G401.6 (cell line): ENCODE results near the gene C11orf52.

Source experiments
- FAIRE-seq: peaks from 2 replicates; lab custom pipeline; 2012; peaks lifted over from hg19 to GRCh38; lab: Jason Lieb, UNC

The C11orf52 gene

DNA sequence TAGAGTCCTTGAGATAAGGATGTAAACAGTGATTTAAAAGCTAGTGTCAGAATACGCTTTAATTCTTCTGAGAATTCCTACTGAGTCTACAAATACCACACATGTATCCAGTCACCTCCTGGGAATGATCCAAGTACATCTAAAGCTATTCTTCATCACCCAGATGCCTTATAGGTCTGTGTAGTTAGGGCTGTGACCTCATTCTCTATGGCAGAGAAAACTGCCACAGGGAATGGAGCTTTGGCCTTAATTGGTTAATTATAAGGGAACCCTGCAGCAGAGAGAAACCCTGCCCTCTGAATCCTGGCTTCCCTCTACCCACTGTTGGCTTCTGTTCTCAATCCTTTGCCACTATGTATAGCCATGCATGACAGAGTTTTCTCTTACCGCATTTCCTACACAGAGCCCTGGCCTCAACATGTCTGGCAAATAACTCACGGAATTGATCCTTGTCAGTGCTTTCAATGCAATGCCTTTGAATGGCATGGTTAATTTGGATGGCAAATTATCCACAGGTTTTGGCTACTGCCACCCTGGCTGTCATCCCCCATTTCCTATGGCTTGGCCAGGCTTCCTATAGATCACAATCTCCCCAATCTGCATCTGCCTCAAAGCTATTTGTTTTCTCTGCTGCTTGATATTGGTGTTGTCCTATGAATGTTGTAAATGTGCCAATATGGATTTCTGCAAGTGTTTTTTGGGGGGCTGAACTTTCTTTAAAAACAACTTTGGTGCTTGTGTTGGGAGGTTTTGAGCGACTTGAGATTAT, 21.3 kb downstream of the C11orf52 start:
- no peak for FAIRE-seq

DNA sequence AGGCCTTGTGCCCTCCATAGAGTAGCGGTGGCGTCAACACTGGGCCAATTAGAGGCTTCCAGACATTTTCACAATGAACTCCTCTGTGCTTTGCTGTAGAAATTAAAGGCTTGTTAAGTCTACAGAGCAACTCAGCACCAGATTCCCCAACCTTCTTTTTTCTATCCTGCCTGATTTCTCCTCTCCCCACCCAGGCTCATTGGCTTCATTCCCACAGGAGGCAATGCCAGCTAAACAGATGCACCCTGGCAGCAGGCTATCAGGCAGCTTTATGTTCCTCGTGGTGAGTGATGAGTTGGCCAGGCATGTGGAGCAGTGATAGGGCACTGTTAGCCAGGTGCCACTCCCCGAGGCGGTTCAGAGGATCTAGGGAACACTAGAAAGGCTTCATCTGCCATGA, 23.2 kb downstream of the C11orf52 start:
- FAIRE-seq = no peak

DNA sequence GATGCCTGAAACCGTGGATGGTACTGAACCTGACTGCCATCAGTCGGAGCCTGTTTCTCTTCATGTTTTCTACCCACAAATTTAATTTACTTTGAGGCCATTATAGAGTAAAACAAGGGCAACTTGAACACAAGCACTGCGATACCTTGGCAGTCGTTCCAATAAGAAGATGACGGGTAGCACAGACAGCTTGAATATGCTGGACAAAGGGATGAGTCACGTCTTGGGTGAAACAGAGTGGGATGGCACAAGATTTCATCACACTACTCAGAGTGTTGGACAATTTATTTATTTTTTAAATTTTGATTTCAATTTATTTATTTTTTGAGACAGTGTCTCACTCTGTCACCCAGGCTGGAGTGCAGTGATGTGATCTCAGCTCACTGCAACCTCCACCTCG, 24.1 kb downstream of the C11orf52 start:
- FAIRE-seq = no peak

DNA sequence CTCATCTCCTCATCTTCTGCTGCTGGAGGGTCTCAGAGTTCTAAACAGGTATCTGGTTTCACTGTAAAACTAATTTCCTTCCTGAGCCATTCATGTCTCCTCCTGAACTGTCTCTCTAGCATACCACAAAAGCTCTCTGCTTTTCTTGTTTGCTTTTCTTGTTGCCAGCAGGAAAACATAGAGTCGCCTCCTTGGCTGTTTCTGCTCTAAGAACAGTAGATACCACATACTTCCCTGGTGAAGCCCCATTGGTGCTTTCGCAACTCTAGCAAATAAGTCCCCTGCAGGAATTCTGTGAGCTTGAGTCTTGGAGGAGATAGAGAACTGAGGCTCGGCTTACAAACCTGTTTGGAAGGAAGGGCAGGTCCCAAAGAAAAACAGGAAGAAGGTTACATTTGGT, 25.4 kb downstream of the C11orf52 start:
- no peak for FAIRE-seq

DNA sequence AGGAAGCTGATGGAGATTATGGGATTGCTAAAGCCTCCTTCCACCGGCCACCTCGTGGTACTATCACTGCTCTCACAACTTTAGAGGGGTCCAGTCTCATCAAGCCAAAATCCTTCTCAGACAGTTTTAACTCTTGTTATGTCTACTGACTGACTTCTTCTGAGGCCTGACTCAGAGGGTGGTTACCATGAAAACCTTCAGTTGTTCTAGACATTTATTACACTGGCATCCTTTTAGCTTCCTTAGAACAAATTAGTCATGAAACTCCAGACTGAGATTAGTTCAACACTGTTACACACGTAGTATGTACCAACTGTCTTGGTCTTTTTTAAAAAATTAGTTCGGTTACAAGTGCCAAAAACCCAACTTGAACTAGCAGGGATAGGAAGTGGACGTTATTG, 25.9 kb downstream of the C11orf52 start:
- FAIRE-seq = no peak

DNA sequence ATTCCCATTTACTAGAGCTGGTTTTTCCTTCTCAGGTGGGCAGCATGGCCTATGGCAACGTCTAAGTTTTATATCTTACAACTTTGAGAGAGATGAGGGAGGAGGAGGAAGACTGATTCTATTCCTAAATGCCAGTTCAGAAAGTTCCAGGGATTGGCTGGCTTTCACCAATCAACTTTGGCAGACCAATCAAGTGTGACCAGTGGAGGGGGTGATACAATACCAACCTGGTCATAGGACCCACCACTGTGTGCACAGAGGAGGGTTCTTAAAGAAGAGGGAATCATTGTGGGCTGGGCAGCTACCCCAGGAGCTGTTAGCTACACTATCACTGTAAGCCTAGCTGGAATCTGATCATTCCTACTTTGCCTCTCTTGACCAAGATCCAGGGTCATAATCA, 26.5 kb downstream of the C11orf52 start:
- no peak for FAIRE-seq

DNA sequence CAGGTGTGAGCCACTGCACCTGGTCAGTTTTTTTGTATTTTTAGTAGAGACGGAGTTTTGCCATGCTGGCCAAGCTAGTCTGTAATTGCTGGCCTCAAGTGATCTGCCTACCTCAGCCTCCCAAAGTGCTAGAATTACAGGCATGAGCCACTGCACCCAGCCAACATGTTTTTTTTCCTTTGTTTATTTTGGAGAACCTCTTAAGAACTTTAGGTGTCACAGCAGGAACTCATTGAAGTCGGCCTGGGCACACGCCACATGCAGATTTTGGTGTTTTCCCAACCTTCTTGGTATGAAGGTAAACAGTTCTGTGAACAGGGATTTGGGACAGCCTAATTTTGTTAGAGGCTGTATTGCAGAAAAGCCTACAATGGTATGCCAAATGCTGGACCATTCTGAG, 27.8 kb downstream of the C11orf52 start:
- no peak for FAIRE-seq

DNA sequence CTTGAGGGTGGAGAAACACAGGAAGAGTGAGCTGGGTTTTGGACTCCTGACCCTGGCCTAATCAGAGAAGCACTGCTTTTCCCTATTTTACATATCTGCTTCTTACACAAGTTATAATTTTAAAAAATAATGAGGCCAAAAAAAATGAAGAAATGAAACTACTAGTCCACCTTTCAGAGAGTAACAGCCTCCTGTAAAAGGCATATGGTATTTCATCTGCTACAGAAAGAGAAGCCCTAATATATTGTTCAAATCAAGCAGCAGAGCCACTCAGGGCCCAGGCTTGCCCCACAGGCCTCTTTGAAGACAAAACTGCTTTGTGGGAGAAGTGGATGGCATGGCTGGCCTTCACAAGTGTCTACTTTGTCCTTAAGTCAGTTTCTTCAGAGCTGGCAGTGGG, 28.4 kb downstream of the C11orf52 start:
- FAIRE-seq = no peak

DNA sequence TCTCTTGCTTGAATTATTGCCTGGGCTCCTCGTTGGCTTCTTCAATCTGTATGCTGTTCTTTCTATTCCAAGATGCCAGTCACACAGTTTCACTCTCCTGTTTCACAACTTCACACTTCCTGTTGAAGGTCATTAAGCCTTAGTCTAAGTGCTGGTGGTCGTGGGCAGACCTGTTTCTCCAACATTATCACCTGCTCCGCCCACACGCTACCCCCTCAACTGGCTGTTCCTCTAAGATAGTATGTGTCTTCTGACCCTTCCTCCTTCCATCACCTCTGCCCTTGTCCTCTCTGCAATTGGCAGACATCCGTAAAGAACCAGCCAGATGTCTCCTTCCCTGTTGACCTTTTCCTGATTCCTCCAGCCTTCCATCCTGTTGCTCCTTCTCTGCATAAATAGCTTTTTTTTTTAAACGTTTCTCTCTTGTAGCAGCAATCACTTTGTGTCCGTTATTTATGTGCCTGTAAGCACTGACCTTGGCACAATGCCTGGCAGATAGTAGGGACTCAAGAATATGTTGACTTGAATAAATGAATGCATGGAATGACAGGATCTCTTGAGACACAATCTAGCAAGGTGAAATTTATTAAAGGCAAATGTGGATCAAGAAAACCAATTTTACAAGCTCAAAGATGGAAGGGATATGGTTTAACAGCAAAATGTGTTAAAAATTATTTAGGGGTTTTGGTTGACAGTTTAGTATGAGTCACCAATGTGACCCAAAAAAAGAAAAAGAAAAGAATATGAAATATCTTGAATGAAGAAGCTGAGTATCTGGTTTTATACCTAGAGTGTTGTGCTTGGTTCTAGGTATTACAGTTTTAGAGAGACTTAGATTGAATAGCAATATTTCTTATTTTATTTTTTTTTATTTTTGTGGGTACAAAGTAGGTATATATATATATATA, 31.1 kb downstream of the C11orf52 start:
- no peak for FAIRE-seq

DNA sequence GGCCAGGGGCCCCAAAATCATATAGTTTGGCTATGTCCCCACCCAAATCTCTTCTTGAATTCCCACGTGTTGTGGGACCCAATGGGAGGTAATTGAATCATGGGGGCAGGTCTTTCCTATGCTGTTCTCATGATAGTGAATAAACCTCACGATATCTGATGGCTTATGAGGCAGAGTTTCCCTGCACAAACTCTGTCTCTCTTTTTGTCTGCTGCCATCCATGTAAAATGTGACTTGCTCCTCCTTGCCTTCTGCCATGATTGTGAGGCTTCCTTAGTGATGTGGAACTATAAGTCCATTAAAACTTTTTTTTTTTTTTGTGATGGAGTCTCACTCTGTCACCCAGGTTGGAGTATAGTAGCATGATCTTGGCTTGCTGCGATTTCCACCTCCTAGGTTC, 32.9 kb downstream of the C11orf52 start:
- no peak for FAIRE-seq

DNA sequence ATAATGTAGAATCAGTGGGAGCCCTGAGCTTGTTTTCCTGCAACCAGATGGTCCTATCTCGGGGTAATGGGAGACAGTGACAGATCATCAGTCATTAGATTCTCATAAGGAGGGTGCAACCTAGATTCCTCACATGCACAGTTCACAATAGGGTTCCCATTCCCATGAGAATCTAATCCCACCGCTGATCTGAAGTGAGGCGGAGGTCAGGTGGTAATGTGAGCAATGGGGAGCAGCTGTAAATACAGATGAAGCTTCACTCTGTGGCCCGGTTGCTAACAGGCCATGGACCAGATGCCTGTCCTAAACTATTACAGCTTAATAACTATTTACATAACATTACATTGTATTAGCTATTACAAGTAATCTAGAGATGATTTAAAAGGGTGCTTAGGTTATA, 35.4 kb downstream of the C11orf52 start:
- FAIRE-seq = no peak

DNA sequence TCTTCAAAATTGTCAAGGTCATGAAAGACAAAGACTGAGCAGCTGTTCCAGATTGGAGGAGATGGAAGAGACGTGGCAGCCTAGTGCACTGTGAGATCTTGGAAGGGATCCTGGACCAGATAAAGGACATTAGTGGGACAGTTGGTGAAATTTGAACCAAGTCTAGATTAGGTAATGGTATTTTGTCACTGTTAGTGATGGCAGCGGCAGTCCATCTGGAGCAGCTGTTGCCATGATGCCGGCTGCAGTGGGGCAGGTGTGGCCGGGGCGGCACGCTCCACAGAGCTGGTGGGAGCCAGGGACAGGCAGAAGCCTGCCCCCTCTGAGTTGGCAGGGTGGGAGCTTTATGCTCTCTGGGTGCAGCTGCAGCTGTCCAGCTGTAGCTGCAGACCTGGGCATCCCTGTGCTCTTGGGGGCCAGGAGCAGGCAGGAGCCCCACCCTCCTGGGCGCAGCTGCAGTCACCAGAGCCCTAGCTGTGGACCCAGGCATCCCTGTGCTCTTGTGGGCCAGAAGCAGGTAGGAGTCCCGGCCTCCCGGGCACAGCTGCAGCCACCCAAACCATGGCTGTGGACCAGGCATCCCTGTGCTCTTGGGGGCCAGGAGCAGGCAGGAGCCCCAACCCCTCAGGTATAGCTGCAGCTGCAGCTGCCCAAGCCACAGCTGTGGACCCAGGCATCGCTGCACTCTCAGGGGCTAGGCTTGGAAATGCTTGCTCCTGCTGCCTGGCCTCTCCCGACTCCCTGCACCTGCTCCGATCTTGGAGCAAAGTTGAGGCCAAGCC, 39.1 kb downstream of the C11orf52 start:
- no peak for FAIRE-seq

DNA sequence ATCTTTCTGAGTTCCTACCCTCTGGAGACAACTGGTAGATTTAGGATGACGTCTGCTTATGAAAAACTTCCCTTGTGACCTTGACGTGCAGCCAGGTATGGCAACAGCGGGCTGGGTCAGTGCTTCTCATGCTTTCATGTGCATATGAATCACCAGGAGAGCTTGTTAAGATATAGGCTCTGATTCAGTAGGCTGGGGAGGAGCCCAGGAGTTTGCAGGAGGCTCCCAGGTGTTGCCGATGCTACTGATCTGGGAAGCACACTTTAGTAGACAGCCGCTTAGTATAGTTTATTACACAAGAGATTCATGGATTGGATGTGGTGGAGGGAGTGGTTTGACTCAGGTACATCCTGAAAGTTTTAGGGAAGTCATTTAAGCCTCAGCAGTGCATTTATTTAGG, 42.2 kb downstream of the C11orf52 start:
- FAIRE-seq = no peak

DNA sequence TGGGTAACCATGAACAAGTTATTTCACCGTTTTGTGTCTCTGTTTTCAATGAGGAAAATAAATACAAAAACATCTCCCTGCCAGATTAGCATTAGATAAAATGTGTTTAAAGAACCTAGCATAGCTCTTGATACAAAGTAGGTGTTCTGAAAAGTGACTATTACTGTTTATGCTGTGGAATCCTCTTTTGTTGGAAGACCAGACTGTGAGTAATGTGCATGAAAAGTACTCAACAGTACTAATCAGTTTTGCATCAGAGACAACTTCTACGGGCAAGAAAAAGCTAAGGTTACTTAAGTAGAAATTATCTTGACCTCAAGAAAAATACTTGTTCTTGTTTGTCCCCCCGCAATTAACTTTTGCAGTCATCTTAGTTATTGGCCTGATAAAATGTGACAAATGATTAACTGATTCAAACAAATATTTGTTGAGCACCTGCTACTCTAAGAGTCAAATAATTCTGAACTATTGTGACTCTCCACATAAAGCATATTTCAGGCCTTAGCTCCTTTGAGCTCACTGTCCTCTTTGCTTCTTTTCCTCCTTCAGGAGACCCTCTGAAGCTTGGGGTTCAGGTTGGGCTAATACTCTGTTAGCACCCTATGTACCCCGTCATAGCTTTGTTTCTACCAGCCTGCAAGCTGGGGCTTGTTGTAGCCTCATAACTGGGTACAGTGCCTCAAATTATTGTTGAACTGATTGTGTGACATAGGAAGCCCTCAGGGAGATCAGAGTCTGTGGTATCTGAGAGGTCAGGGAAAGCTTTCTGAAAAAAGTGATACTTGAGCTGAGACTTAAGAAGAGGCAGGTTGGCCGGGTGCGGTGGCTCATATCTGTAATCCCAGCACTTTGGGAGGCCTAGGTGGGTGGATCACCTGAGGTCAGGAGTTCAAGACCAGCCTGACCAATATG, 42.9 kb downstream of the C11orf52 start:
- FAIRE-seq = no peak

DNA sequence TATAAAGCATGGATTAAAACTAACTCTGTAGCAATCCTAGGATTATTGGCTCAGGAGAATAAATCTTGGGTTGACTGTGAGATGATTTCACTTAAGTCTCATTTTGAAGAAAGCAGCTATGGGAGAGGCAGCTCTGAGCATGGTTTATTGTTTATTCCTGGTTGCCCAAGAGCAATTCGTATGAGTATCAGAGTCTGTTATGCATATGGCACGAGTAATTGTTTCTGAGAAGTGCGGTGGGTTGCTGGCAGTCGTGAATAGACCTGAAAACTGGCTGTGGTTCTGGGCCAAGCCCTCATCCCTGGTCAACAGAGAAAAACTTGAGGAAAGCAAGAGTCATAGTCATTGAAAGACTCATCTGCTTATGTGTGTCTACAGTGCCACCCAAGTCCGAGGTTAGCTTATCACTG, 45.2 kb downstream of the C11orf52 start:
- no peak for FAIRE-seq

DNA sequence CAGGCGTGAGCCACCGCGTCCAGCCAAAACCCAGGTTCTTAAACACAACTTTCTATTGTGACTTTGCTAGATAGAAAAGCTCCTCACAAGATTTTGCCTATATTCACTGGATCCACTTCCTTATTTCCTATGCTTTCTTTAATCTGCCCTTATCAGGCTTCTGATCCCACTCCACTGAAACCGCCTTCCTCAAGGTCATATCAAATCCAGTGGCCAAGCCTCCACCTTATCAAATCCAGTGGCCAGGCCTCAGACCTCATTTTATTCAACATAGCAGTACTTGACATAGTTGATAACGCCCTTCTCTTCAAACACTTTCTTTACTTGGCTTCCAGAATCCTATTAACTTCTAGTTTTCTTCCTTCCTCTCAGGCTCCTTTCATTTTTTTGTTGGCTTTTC, 48.0 kb downstream of the C11orf52 start:
- no peak for FAIRE-seq

DNA sequence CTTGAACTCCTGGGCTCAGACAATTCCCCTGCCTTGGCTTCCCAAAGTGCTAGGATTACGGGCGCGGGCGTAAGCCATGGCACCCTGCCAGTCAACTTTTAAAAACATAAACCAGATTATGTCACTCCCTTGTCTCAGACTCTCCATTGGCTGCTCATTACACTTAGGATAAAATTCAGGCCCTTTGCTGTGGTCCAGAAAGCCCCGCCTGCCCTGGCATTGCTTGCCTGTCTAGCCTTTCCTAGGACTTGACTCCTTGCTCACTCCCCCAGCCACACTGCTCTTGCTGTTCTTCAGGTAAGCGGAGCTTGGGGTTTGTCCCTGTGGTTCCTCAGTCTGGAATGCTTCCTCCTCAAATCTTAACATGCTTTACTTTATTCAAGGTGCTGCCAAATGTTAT, 48.9 kb downstream of the C11orf52 start:
- no peak for FAIRE-seq

DNA sequence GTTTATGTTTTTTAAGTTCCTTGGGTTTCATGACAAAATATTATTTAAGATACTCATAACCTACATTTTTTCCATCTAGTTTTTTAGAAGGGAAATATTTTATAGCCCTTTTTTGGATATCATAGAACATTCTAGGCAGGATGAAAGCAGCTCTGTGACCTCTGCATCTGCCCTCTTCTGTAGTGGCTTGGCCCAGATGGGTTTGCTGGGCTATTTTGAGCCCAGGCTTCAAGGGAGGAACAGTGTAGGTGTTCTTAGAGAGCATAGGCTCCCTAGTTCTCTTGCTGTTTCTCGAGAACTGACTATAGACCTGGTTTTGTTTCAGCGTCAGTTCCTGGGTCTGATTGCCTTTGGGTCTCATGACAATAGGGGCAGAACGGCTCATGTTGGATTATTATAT, 50.6 kb downstream of the C11orf52 start:
- FAIRE-seq = no peak

DNA sequence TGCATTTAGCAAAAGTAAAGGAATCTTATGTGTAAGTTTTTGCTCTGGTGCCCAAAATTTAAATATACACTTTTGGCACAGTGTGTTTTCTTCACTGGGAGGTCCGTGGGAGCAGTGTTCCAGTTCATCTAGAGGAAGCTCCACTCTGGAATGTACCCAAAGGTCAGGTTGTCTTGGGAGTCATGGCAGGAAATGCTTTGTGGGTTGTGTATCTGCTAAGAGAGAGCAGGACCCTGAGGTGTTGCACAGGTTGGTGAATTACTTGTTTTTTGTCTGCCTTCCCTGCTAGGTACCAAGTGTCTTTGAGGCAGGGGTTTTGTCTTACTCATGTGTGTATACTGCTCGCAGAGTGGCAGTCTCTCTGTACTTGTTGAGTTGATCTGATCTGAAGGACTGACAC, 55.7 kb downstream of the C11orf52 start:
- no peak for FAIRE-seq

DNA sequence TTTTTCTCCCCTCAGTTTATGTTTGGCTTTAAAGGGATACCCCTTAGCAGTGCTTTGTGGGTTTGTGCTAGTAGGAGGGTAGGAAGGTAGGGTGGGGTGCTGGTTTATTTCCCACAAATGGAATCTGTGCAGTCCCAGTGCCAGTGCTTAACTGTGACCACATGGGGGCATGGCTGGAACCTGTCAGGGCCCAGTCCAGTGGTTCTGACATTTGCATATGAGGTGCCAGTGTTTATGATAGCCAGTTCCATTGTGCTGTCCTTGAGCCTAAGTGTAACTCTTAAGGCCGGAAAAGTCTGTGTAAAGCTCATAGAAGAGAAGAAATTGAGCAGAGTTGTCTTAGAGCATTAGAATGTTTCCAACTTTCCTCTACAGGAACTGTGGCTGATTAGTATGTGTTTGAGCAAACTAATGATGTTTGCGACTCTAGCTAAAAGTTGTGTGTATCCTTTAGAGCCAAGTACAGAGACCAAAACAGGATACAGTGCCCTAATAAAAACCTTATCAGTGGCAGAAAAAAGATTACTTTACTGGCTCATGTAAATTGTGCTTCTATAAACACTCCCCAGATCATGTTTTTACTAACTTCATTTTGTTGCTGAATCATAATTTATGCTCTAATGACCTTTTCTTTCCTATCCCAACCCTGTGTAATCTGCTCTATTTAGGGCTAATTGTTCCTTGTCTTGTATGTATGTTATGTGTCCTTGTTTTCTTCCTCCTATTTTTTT, 56.5 kb downstream of the C11orf52 start:
- peak; percentile 6 for FAIRE-seq

DNA sequence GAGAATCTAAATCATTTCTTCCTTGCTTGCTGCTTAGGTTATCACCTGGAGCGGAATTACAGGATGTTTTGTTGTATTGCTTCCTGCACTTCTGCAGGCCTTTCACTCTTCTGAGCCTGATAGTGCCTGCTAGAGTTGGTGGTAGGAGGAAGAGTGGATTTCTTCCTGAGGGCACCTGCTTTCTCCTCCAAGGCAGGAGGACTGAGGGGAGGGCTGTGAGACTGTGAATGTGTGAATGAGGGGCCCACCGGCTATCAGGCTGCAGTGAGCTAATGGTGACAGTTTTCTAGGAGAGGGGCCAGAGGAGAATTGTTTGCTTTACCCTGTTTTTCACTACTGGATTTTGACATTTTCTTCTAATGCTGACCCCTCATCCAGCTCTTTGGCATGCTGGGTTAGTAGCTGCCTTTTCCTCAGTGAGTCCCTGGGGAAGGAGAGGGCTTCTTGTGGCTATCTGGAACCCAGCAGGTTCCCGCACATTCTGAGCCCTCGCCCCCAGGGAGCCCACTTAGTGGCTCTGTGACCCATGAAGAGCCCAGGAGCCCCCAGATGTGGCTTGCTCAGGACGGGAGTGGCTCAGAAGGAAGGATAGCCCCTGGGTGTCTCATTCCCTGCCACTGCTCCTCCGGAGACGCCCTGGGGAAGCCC, 57.5 kb downstream of the C11orf52 start:
- no peak for FAIRE-seq
